GM06990 (cell line): ENCODE data around the gene TPGS1.

Source experiments
- DNase-seq: peaks from one replicate; pipeline ENCODE4 v3.0.0-alpha.2; 2011; ENCODE audit not compliant: insufficient read length; ENCODE audit errors: extremely low read depth
- H3K27me3 ChIP-seq: replicated peaks from 2 replicates; pipeline ENCODE4 v1.6.0; 2011; ENCODE audit warnings: low read length; ENCODE audit not compliant: control insufficient read depth, insufficient read depth
- H3K36me3 ChIP-seq: 2 replicates; pipeline ENCODE4 v1.5.1; 2011; ENCODE audit warnings: low read length; ENCODE audit not compliant: control insufficient read depth, insufficient read depth
- H3K4me3 ChIP-seq: replicated peaks from 2 replicates; pipeline ENCODE4 v1.5.1; 2011; ENCODE audit warnings: low read depth, mild to moderate bottlenecking, control low read depth, low read length
- CTCF ChIP-seq: IDR thresholded peaks from 2 replicates; pipeline ENCODE4 v1.5.1; 2011; ENCODE audit warnings: low read length, control low read depth, mild to moderate bottlenecking, inconsistent platforms; ENCODE audit not compliant: insufficient read depth, poor library complexity, severe bottlenecking

TPGS1 gene

GRCh38 chr19:504616-505015 lies 2.7 kb upstream of the TPGS1 start:
- DNase-seq, result no peak
- H3K36me3 ChIP-seq, result no peaks in the 10 kb centered on the region
- no peak for TF ChIP-seq CTCF
- no peak overlapping the region for H3K4me3 ChIP-seq
- no peaks in the 10 kb centered on the region for H3K27me3 ChIP-seq

GRCh38 chr19:506404-507285 lies 652 bp upstream of the TPGS1 start:
- H3K36me3 ChIP-seq, result no peaks in the 10 kb centered on the region; the same call in 1 of the 2 replicates
- H3K27me3 ChIP-seq, result no peaks in the 10 kb centered on the region
- TF ChIP-seq CTCF, result peak; percentile 98
- peak overlapping the region; percentile 94 for H3K4me3 ChIP-seq
- peak; percentile 93 for DNase-seq

GRCh38 chr19:508204-509150 lies 1.2 kb downstream of the TPGS1 start:
- H3K4me3 ChIP-seq, result peak overlapping the region; percentile 94
- TF ChIP-seq CTCF, result no peak
- no peaks in the 10 kb centered on the region; the same call in 1 of the 2 replicates for H3K36me3 ChIP-seq
- DNase-seq, result no peak
- no peaks in the 10 kb centered on the region for H3K27me3 ChIP-seq

GRCh38 chr19:510606-511100 lies 3.4 kb downstream of the TPGS1 start:
- peak; percentile 100 for TF ChIP-seq CTCF
- no peaks in the 10 kb centered on the region; the same call in 1 of the 2 replicates for H3K36me3 ChIP-seq
- H3K4me3 ChIP-seq, result peak overlapping the region; percentile 28; the same call in 1 of the 2 replicates
- no peaks in the 10 kb centered on the region for H3K27me3 ChIP-seq
- DNase-seq, result peak; percentile 87

GRCh38 chr19:511101-511851 lies 4.0 kb downstream of the TPGS1 start:
- TF ChIP-seq CTCF, result no peak
- Histone ChIP-seq H3K4me3 (peak overlapping the region; percentile 28; the same call in 1 of the 2 replicates), H3K27me3 (no peaks in the 10 kb centered on the region), H3K36me3 (no peaks in the 10 kb centered on the region; the same call in 1 of the 2 replicates)
- DNase-seq, result peak; percentile 72
